Measurements from ENCODE around the gene RAB1A.

Gene RAB1A

DNA sequence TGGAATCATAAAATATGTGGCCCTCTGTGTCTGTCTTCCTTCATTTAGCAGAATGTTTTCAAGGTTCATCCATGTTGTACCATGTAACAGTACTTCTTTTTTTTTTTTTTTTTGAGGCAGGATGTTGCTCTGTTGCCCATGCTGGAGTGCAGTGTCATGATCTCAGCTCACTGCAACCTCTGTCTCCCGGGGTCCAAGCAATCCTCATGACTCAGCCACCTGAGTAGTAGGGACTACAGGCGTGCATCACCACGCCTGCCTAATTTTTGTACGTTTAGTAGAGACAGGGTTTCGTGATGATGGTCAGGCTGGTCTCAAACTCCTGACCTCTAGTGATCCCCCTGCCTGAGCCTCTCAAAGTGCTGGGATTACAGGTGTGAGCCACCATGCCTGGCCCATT, 31.2 kb downstream of the RAB1A start:
- TF ChIP-seq, protein P1, sequence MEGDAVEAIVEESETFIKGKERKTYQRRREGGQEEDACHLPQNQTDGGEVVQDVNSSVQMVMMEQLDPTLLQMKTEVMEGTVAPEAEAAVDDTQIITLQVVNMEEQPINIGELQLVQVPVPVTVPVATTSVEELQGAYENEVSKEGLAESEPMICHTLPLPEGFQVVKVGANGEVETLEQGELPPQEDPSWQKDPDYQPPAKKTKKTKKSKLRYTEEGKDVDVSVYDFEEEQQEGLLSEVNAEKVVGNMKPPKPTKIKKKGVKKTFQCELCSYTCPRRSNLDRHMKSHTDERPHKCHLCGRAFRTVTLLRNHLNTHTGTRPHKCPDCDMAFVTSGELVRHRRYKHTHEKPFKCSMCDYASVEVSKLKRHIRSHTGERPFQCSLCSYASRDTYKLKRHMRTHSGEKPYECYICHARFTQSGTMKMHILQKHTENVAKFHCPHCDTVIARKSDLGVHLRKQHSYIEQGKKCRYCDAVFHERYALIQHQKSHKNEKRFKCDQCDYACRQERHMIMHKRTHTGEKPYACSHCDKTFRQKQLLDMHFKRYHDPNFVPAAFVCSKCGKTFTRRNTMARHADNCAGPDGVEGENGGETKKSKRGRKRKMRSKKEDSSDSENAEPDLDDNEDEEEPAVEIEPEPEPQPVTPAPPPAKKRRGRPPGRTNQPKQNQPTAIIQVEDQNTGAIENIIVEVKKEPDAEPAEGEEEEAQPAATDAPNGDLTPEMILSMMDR (IDR thresholded peaks at IDR 0.05; ENCODE audit: extremely low read depth, insufficient read depth, missing control alignments) = no peak
- in situ Hi-C loops (cut with MboI; ENCODE audit: low pct_unique_long_range_greater_than_20kb, low sequenced_read_pairs, unreplicated experiment) = no loop called here
- no peak for DNase-seq (ENCODE audit: low spot score)

DNA sequence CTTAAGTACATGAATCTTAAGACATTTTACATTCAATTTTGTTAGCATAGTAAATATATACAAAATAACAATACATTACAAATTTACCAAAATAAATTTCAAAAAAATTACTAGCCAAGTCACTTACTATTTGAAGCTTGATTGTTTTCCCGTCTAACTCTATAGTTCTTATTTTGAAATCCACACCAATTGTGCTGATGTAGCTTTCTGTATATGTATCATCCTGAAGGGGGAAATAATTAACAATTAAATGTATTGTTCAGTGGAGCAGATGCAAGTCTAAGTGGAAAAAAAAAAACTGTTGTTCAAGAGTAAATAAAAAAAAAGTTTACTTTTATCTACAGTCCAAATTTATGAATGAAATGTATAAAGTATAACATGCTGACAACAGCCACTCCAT, 32.1 kb downstream of the RAB1A start:
- in situ Hi-C loops (cut with MboI; ENCODE audit: low pct_unique_long_range_greater_than_20kb, low sequenced_read_pairs, unreplicated experiment) = no loop called here
- TF ChIP-seq, protein P1 (IDR thresholded peaks at IDR 0.05; ENCODE audit: extremely low read depth, insufficient read depth, missing control alignments) = no peak

DNA sequence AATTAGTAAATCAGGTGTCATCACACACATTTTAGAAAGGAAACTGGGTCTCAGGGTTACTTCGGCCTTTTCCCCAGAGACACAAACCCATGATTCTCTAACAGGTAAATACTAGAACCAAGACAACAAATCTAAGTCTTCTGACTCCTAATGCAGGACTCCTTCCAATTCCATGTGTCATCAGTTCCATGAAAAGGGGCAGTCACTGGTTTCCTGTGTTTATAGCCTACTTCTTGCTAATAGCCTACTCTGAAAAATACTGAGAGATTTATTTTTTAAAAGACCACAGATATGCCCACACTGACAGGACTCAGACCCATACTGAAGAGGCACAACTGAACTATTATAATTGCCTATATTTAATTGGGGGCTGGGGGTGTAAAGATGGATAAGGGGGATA, 33.0 kb downstream of the RAB1A start:
- in situ Hi-C loops (cut with MboI; ENCODE audit: low pct_unique_long_range_greater_than_20kb, low sequenced_read_pairs, unreplicated experiment) = no loop called here
- TF ChIP-seq, protein P1 (IDR thresholded peaks at IDR 0.05; ENCODE audit: extremely low read depth, insufficient read depth, missing control alignments) = no peak
- DNase-seq (ENCODE audit: low spot score) = no peak

More for the DNA sequence above, 32.1 kb downstream of the RAB1A start:
- DNase-seq (ENCODE audit: low spot score) = no peak

DNA sequence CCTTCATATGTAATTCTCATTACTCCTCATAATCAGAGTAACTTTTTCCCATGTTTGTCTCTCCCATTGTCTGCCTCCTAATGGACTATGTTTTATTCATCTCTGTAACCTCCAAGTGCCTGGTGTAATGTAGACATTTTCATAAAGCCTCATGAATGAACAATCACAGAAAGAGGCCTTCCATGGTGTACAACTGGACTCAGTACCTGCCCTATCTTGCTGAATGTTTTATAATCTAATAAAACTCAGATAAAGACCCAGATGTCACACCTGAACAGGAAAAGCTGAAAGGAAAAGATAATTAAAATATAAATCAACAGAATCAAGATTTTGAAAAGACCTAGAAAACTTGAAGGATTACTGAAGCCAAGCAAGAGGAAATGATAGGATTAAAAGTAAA, 36.7 kb downstream of the RAB1A start:
- in situ Hi-C loops (cut with MboI; ENCODE audit: low pct_unique_long_range_greater_than_20kb, low sequenced_read_pairs, unreplicated experiment) = no loop called here
- TF ChIP-seq, protein P1 (IDR thresholded peaks at IDR 0.05; ENCODE audit: extremely low read depth, insufficient read depth, missing control alignments) = no peak
- DNase-seq (ENCODE audit: low spot score) = no peak

DNA sequence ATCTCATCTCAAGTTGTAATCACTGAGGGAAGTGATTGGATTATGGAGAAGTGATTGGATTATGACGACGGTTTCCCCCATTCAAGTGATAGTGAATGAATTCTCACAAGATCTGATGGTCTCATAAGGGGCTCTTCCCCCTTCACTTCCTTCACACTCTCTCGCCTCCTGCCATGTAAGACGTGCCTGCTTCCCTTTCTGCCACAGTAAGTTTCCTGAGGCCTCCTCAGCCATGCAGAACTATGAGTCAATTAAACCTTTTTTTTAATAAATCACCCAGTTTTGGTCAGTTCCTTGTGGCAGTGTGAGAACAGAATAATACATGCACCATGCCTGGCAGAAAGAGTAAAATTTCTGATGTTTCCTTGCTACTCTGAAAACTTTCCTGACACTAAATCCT, 37.1 kb downstream of the RAB1A start:
- in situ Hi-C loops (cut with MboI; ENCODE audit: low pct_unique_long_range_greater_than_20kb, low sequenced_read_pairs, unreplicated experiment) = no loop called here
- TF ChIP-seq, protein P1 (IDR thresholded peaks at IDR 0.05; ENCODE audit: extremely low read depth, insufficient read depth, missing control alignments) = no peak
- DNase-seq (ENCODE audit: low spot score) = no peak

DNA sequence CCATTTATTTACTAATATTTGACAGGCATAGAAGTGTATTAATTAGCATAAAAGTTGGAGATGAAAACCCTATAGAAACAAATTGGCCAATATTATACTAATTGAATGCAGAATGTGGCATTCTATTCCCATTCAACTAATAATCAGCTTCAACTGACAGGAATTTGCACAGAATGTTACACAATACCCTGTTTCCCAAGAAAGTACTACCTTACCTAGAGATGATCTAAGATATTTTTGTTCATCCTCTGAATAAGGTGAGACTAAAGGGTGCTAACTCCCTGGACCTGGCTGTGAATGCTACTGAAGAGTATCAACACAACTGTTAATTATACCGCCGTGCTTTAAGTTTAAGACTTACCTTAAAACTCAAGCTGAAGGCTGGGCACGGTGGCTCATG, 44.8 kb downstream of the RAB1A start:
- TF ChIP-seq, protein P1 (IDR thresholded peaks at IDR 0.05; ENCODE audit: extremely low read depth, insufficient read depth, missing control alignments) = no peak
- no peak for DNase-seq (ENCODE audit: low spot score)
- in situ Hi-C loops (cut with MboI; ENCODE audit: low pct_unique_long_range_greater_than_20kb, low sequenced_read_pairs, unreplicated experiment) = no loop called here

DNA sequence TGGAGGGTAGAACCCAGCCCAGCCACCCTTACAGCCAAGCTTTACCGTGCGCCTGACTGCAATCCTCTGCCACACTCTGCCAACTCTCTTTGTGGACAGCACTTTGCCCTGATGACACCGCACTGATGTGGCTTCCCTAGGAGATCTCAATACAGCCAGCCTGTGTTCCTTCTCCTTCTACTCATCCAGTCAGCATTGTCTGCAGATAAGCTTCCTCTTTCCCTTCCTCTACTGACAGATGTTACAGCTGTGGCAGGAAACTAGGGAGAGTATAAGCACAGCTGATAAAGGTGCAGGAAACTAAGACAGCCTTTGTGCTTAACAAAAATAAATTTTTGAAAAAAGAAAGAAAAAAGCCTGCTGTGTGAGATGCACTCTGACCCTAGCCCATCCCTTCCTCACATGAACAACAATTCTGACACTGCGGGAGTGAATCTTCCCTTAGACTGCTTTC, 48.6 kb downstream of the RAB1A start:
- in situ Hi-C loops (cut with MboI; ENCODE audit: low pct_unique_long_range_greater_than_20kb, low sequenced_read_pairs, unreplicated experiment) = no loop called here
- TF ChIP-seq, protein P1 (IDR thresholded peaks at IDR 0.05; ENCODE audit: extremely low read depth, insufficient read depth, missing control alignments) = no peak
- DNase-seq (ENCODE audit: low spot score) = no peak

Measured in GM13977 (cell line).